PC-3 (cell line): ENCODE data around the gene GMPPB.
"Not testable (repeated sequence)": the region's sequence is repeated elsewhere in the genome, so short reads cannot be mapped to it uniquely, and the experiment has no call there.

Experiments
- CTCF ChIP-seq: fragments of 300-600 bp; sonication (generic); conservative IDR thresholded peaks from 2 replicates; pipeline ENCODE4 v1.5.1; 2017; ENCODE audit warnings: antibody characterized with exemption, low read depth, mild to moderate bottlenecking, low read length
- EZH2 ChIP-seq: fragments of 300-600 bp; sonication (generic); IDR thresholded peaks from one replicate; pipeline ENCODE4 v1.6.1; 2017; ENCODE audit warnings: antibody characterized with exemption, mild to moderate bottlenecking, low read length; ENCODE audit not compliant: unreplicated experiment
- EZH2phosphoT487 ChIP-seq: fragments of 300-600 bp; sonication (generic); IDR thresholded peaks from 2 replicates; pipeline ENCODE4 v1.6.1; 2018; ENCODE audit warnings: mild to moderate bottlenecking, antibody characterized with exemption, low read length, borderline replicate concordance

DNA sequence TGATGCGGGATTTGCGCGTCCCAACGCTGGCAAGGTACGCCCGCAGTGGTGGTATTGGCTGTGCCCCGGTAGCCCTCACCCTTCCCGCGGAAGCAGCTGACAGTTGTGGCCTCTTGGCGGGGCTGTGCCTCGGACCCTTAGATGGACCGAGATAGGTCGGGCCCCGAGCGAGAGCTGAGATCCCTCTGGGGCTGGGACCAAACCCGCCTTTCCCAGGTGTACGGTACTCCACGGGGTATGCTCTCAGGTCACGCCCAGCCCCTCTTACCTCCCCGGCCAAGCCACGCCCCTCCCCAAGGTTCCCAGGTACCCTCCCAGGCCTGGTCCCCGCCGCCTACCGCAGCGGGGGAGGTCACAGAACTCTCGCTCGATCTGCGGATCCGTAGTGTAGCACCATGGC lies 37.4 kb downstream of the GMPPB start:
- TF ChIP-seq CTCF, EZH2phosphoT487, EZH2: not testable (repeated sequence)
